ES-I3 (cell line): ENCODE measurements around the gene BLMH.
"Not testable (repeated sequence)": the region's sequence is repeated elsewhere in the genome, so short reads cannot be mapped to it uniquely, and the experiment has no call there.

ENCODE experiments used
- H3K36me3 ChIP-seq: 2 replicates; pipeline ENCODE4 v1.6.1; 2013; ENCODE audit warnings: mild to moderate bottlenecking, low read length, control low read depth, moderate library complexity; ENCODE audit not compliant: insufficient read depth
- H3K4me1 ChIP-seq: 2 replicates; pipeline ENCODE4 v1.6.1; 2013; ENCODE audit warnings: mild to moderate bottlenecking, control low read depth, low read length; ENCODE audit not compliant: insufficient read depth
- H3K9ac ChIP-seq: 2 replicates; pipeline ENCODE4 v1.6.1; 2013; ENCODE audit warnings: low read depth, mild to moderate bottlenecking, low read length, moderate library complexity
- H3K9me3 ChIP-seq: 2 replicates; pipeline ENCODE4 v1.6.1; 2013; ENCODE audit warnings: mild to moderate bottlenecking, low read length, moderate library complexity; ENCODE audit not compliant: control insufficient read depth, insufficient read depth

Gene BLMH

DNA sequence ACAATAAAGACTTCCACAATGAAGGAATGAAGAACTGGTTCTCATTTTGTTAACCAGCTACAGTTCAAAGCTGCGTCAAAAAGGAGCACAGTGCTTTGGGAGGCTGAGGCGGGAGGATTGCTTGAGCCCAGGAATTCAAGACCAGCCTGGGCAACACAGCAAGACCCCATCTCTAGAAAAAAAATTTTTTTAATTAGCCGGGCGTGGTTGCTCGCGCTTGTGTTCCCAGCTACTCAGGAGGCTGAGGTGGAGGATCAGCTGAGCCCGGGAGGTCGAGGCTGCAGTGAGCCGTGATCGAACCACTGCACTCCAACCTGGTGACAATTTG is 55.5 kb downstream of the BLMH start:
- H3K9ac ChIP-seq, result peak overlapping the region; percentile 50; the same call in 1 of the 2 replicates
- no peaks in the 10 kb centered on the region for H3K36me3 ChIP-seq
- H3K4me1 ChIP-seq, result peaks cover 5% of the 10 kb centered on the region; the same call in 1 of the 2 replicates
- no peaks in the 10 kb centered on the region for H3K9me3 ChIP-seq

DNA sequence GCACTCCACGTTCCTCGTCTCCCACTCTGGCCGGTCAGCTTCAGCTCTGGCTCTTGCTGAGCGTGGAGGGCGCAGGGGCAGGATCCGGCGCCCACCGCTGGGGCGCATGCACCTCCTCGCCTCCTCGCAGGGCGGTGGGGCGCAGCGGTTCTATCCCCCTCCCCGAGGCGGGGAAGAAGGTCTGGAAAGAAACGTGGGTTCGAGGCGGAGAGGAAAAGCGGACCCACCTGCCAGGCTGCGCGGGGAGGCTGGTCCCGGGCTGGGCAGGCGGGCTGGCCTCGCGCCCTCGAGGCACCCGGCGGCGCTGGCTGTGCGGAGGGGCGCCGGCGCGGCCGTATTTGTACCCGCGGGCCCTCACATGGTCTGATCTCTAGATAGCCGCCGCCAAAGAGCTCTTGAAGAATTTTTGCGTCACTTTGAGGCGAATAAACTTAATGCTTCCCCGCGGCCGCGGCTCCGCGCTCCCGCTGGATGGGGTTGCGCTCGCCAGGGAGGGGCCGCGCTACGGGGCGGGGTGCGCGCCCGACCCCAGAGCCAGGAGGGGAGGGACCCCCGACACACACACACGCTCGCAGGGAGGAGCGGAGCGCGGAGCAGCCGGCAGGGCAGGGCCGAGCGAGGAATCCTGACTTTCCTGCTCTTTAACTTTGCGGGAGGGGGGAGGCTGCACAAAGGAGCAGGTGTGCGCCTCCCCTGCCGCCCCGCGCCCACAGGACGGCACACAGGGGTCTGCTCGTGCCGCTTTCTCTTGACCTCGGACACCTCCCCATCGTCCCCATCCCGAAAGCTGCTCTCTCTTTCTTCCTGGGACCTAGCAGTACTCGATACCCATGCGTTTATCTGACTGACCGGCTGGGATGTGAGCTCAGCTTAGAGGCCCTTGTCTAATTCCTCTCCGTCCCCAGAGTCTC is 56.1 kb downstream of the BLMH start, which contains the start of gene SLC6A4:
Gene SLC6A4, minus strand, starts transcription at position 312 of the 911 bp plus-strand sequence. CDS start 13,739 bp downstream, outside the sequence.
- peaks cover 5% of the 10 kb centered on the region; the same call in 1 of the 2 replicates for H3K4me1 ChIP-seq
- peak within 1 kb of the TSS; percentile 50; the same call in 1 of the 2 replicates for H3K9ac ChIP-seq
- H3K9me3 ChIP-seq, result no peaks in the 10 kb centered on the region
- no peaks in the 10 kb centered on the region for H3K36me3 ChIP-seq

- Histone ChIP-seq H3K36me3 (no peaks in the 10 kb centered on the region), H3K9me3 (no peaks in the 10 kb centered on the region), H3K9ac (peak overlapping the region; percentile 50; the same call in 1 of the 2 replicates), H3K4me1 (peaks cover 5% of the 10 kb centered on the region; the same call in 1 of the 2 replicates)
Observed at GRCh38 chr17:30234964-30235363, 56.8 kb downstream of the BLMH start.

DNA sequence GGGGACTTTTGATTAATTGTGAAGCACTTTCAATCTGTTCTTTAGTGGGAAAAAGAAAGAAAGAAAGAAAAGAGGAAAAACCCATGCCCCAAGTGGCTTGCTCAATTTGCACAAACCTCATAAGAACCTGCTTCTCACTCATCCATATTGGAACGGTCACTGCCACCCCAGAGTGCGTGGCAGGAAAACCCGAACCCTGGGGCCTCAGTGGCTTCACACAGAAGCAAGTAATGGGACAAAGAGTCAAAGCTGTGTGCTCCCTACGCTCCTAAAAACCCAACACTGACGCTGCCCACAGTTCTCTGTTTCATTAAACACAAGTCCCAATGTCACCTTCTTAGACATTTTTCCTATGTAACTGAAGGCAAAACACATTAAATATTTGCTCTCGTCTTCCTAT is 57.4 kb downstream of the BLMH start:
- Histone ChIP-seq H3K9ac (no peak overlapping the region), H3K9me3 (no peaks in the 10 kb centered on the region), H3K4me1 (peaks cover 5% of the 10 kb centered on the region; the same call in 1 of the 2 replicates), H3K36me3 (no peaks in the 10 kb centered on the region)

DNA sequence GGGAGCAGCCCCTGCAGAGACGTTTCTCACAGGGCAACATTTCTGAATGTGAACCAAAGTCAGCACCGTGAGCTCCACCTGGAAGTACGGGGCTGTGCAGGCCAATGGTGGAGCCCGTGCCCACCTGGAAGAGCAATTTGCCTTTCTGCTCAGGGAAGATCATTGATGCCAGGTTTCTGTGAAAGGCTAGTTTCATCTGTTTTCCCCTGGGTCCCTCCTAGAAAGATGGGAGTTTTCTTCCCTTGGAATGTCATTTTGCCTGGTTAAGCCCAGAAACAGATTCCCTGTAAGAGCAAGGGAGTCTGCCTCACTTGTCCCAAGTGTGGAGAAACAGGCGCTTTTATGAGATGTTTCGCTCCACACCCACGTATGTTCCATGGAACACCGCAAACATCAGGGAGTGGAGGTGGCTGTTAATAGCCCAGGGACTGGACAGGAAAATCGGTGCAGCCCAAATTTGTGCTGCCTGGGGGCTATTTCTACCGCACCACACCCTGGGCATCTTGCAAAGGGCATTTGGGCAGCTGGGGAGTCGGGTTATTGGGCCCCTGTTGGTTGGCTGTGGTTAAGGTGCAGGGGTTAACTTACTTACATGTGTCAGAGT is 58.8 kb downstream of the BLMH start:
- Histone ChIP-seq H3K4me1 (no peaks in the 10 kb centered on the region), H3K36me3 (no peaks in the 10 kb centered on the region), H3K9me3 (no peaks in the 10 kb centered on the region)

DNA sequence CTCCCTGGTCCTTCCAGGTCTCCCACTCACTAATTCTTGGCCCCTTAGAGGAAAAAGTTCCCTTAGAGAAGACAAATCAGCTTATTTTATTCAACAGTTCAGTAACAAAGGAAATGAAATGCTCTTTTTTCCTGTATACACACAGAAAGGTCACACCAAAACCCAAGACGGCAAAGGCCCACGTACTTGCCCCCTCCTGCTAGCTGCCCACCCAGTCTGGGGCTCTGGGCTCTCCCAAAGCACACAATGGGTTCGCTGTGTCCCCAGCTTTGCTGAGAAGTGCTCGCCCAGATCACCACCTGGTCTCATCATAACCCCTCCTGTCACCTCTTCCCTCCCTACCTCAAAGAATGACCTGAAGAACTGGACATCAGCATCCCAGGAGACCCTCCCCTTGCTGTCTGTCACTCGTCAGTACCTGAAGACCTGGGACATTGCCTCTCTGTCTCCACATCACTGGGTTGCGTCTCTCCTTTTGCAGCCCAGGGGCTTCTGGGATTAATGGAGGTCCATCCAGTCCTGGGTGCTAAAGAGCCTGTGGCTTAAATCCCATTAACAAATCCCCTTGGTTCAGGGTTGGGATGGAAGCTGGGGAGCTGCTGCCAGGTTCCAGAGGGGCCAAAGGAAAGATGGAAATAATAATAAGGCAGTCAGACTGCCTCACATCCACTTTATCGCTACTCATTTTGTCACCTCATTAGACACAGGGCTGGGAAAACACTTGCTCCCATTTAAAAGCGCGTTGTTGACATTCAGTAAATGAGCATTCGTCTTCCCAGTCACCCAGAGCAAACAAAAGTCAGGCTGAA is 59.5 kb downstream of the BLMH start:
- Histone ChIP-seq H3K36me3 (no peaks in the 10 kb centered on the region), H3K9me3 (no peaks in the 10 kb centered on the region), H3K9ac (no peak overlapping the region), H3K4me1 (no peaks in the 10 kb centered on the region)

More for the DNA sequence above, 58.8 kb downstream of the BLMH start:
- H3K9ac ChIP-seq, result no peak overlapping the region

- H3K9me3 ChIP-seq, result no peaks in the 10 kb centered on the region
- no peaks in the 10 kb centered on the region for H3K36me3 ChIP-seq
- H3K4me1 ChIP-seq, result no peaks in the 10 kb centered on the region
- no peak overlapping the region for H3K9ac ChIP-seq
Observed at GRCh38 chr17:30230596-30231125, 61.1 kb downstream of the BLMH start.

DNA sequence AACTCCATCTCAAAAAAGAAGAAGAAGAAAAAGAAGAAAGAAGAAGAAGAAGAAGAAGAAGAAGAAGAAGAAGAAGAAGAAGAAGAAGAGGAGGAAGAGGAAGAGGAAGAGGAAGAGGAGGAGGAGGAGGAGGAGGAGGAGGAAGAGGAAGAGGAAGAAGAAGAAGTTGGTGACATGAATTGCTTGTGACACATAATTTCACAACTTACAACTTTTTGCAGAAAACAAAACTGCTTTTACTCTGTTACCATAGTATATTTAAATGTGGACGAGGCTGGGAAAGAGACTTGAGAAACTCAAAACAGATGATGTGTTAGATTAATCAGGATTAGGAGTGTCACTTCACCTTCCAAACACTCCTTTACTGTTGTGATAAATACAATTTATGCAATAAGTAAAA is 61.7 kb downstream of the BLMH start:
- not testable (repeated sequence) for H3K9ac ChIP-seq, H3K9me3 ChIP-seq, H3K4me1 ChIP-seq, H3K36me3 ChIP-seq

DNA sequence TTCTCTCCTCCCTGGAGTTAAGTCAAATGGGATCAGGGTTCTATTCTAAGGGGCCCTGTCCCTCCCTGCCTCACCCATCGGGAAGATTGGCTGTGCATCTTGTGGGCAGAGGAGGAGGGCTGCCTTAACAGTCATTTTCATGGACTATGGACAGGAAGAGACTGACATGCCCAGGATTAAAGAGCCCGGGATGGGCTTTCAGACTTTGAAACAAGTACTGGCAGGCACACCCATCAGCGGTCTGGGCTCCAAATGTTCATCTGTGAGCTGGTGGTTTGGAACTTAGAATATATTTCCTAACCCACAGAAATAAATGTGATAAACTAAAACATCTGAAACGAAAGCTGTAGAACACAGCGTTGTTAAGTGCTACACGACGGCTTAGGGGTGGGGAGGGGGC is 62.7 kb downstream of the BLMH start:
- Histone ChIP-seq H3K36me3 (no peaks in the 10 kb centered on the region), H3K9ac (no peak overlapping the region), H3K4me1 (0 out of 2 replicates have a peak, but pooled peaks cover 3% of the 10 kb centered on the region), H3K9me3 (no peaks in the 10 kb centered on the region)

- Histone ChIP-seq H3K9me3 (no peaks in the 10 kb centered on the region), H3K9ac (no peak overlapping the region), H3K4me1 (0 out of 2 replicates have a peak, but pooled peaks cover 3% of the 10 kb centered on the region), H3K36me3 (no peaks in the 10 kb centered on the region)
Observed at GRCh38 chr17:30228011-30228410, 63.7 kb downstream of the BLMH start.

GRCh38 chr17:30226878-30227277 is 64.9 kb downstream of the BLMH start:
- Histone ChIP-seq H3K9ac (no peak overlapping the region), H3K36me3 (no peaks in the 10 kb centered on the region), H3K4me1 (0 out of 2 replicates have a peak, but pooled peaks cover 3% of the 10 kb centered on the region), H3K9me3 (no peaks in the 10 kb centered on the region)

- 0 out of 2 replicates have a peak, but pooled peaks cover 3% of the 10 kb centered on the region for H3K4me1 ChIP-seq
- no peaks in the 10 kb centered on the region for H3K36me3 ChIP-seq
- H3K9me3 ChIP-seq, result no peaks in the 10 kb centered on the region
- H3K9ac ChIP-seq, result no peak overlapping the region
Observed at GRCh38 chr17:30225919-30226553, 65.7 kb downstream of the BLMH start.

GRCh38 chr17:30225112-30225511 is 66.6 kb downstream of the BLMH start:
- Histone ChIP-seq H3K4me1 (0 out of 2 replicates have a peak, but pooled peaks cover 3% of the 10 kb centered on the region), H3K9me3 (no peaks in the 10 kb centered on the region), H3K36me3 (no peaks in the 10 kb centered on the region), H3K9ac (no peak overlapping the region)
